GM21367 (cell line): ENCODE results near the gene TRIM45.

Experiments used
- ATAC-seq: cut with Tn5 transposase; IDR thresholded peaks from one replicate; pipeline ENCODE4 v1.9.1; 2021; ENCODE audit not compliant: unreplicated experiment

Gene TRIM45

GRCh38 chr1:117061986-117062415, 59.5 kb downstream of the TRIM45 start:
- ATAC-seq = no peak
